OCI-LY7 (cell line): ENCODE measurements around the gene BDH1. TPM values are rescaled to one million over a fixed set of nuclear protein-coding genes. Genes with fewer than 3 reads are reported as not detected.

ENCODE experiments used
- BruUV-seq: library from RNA; stranded (reverse); fragments of 400-500 nt; replicated peaks from 2 replicates; lab custom pipeline; 2021; lab: Mats Ljungman, UMichigan
- CTCF ChIA-PET: fragments of 300-600 bp; sonication (Branson Sonifier 250); formaldehyde crosslinking; loops from one replicate; lab custom pipeline; 2022; ENCODE audit warnings: antibody characterized with exemption; ENCODE audit not compliant: unreplicated experiment; lab: Charles Lee
- POLR2A ChIA-PET: fragments of 300-600 bp; sonication (Branson Sonifier 250); formaldehyde crosslinking; loops from one replicate; lab custom pipeline; 2022; ENCODE audit warnings: antibody characterized with exemption; lab: Charles Lee
- DNase-seq: peaks from one replicate; pipeline ENCODE4 v3.0.0-alpha.2; 2015; ENCODE audit warnings: low spot score
- H2AFZ ChIP-seq: fragments of 200-600 bp; sonication (generic), shearing (Covaris generic); 2 replicates; pipeline ENCODE4 v1.6.1; 2014; ENCODE audit warnings: mild to moderate bottlenecking, antibody characterized with exemption, low read length, moderate library complexity
- H3K27ac ChIP-seq: fragments of 200-600 bp; sonication (generic); 2 replicates; pipeline ENCODE4 v1.5.1; 2014; ENCODE audit warnings: mixed run types, low read depth, mild to moderate bottlenecking, moderate library complexity, low read length, inconsistent platforms; ENCODE audit not compliant: poor library complexity, severe bottlenecking
- H3K36me3 ChIP-seq: fragments of 200-600 bp; sonication (generic); 2 replicates; pipeline ENCODE4 v1.6.1; 2014; ENCODE audit warnings: mild to moderate bottlenecking, antibody characterized with exemption, low read length, moderate library complexity, mixed read lengths; ENCODE audit not compliant: insufficient read depth
- H3K4me1 ChIP-seq: fragments of 200-600 bp; sonication (generic); 2 replicates; pipeline ENCODE4 v1.5.1; 2014; ENCODE audit warnings: mild to moderate bottlenecking, low read length; ENCODE audit not compliant: insufficient read depth, poor library complexity, severe bottlenecking
- H3K4me2 ChIP-seq: fragments of 200-600 bp; sonication (generic); 2 replicates; pipeline ENCODE4 v1.6.1; 2014; ENCODE audit warnings: mild to moderate bottlenecking, low read length
- H3K4me3 ChIP-seq: fragments of 200-600 bp; sonication (generic); 2 replicates; pipeline ENCODE4 v1.5.1; 2014; ENCODE audit warnings: mild to moderate bottlenecking, low read depth, low read length; ENCODE audit not compliant: poor library complexity, severe bottlenecking
- H3K79me2 ChIP-seq: fragments of 200-600 bp; sonication (generic); 2 replicates; pipeline ENCODE4 v1.6.1; 2016; ENCODE audit warnings: low read depth, mild to moderate bottlenecking, low read length, moderate library complexity, mixed read lengths; ENCODE audit not compliant: insufficient read depth
- H3K9me2 ChIP-seq: fragments of 200-600 bp; sonication (generic); 2 replicates; pipeline ENCODE4 v1.6.1; 2016; ENCODE audit warnings: mild to moderate bottlenecking, low read length, mixed read lengths; ENCODE audit not compliant: insufficient read depth
- H3K9me3 ChIP-seq: fragments of 200-600 bp; sonication (generic); 2 replicates; pipeline ENCODE4 v1.6.1; 2014; ENCODE audit warnings: mild to moderate bottlenecking, mixed run types, low read length, mixed read lengths
- H4K20me1 ChIP-seq: fragments of 200-600 bp; sonication (generic); 2 replicates; pipeline ENCODE4 v1.6.1; 2014; ENCODE audit warnings: mild to moderate bottlenecking, antibody characterized with exemption, low read length, moderate library complexity, mixed read lengths; ENCODE audit not compliant: insufficient read depth
- EZH2phosphoT487 ChIP-seq: fragments of 200-600 bp; sonication (generic); IDR thresholded peaks from 2 replicates; pipeline ENCODE4 v1.6.1; 2018; ENCODE audit warnings: low read depth, borderline replicate concordance, mild to moderate bottlenecking, mixed run types, antibody characterized with exemption, low read length, moderate library complexity, mixed read lengths
- intact Hi-C: fragments of 100-400 bp; cut with micrococcal nuclease; formaldehyde crosslinking; loops from one replicate; pipeline ENCODE4 v1.10.0; 2022; ENCODE audit not compliant: unreplicated experiment
- total RNA-seq, 2 experiments: library from RNA; depleted of rRNA in 1 of 2; stranded (reverse); fragments of >200 nt in 1 of 2; shearing (Covaris generic) in 1 of 2; gene quantifications; 2 replicates each; pipeline ENCODE4 v1.2.3, GENCODE V29; 2014 to 2022
- TF ChIP-seq, protein P1 (sequence below): fragments of 200-600 bp; sonication (generic); conservative IDR thresholded peaks from 2 replicates; pipeline ENCODE4 v1.5.1; 2014; ENCODE audit warnings: mild to moderate bottlenecking, antibody characterized with exemption, low read length, moderate library complexity, mixed read lengths

BDH1 gene
- total RNA-seq, 2 experiments from 2014 or later = 14.1 to 14.5 TPM

DNA sequence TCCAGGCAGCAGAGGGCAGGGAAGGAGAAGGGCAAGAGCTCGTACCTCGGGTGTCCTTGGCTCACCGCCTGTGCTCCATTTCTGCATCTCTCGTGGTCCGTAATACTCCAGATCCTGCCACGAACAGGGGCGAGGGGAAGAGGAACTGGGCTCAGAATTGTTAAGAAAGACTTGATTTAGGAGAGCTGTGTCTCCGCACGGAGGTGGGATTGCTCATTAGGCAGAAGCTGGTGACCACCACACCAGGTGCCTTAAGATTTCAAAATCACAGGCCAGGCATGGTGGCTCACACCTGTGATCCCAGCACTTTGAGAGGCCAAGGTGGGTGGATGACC is 37.2 kb upstream of the BDH1 start:
- Histone ChIP-seq H2AFZ (no peak overlapping the region), H3K79me2 (no peaks in the 10 kb centered on the region), H3K9me3 (no peaks in the 10 kb centered on the region), H3K27ac (no peak overlapping the region), H3K36me3 (no peaks in the 10 kb centered on the region), H3K4me2 (no peak overlapping the region), H4K20me1 (no peaks in the 10 kb centered on the region), H3K9me2 (no peaks in the 10 kb centered on the region), H3K4me1 (no peaks in the 10 kb centered on the region), H3K4me3 (no peak overlapping the region)
- POLR2A ChIA-PET = interaction anchor here (0.9 kb wide), 1 partner anchor 358 kb away, joined by 4 read pairs; no protein-coding TSS in a partner anchor
- BruUV-seq = no TSS peak
- TF ChIP-seq EZH2phosphoT487 = no peak
- TF ChIP-seq, protein P1, sequence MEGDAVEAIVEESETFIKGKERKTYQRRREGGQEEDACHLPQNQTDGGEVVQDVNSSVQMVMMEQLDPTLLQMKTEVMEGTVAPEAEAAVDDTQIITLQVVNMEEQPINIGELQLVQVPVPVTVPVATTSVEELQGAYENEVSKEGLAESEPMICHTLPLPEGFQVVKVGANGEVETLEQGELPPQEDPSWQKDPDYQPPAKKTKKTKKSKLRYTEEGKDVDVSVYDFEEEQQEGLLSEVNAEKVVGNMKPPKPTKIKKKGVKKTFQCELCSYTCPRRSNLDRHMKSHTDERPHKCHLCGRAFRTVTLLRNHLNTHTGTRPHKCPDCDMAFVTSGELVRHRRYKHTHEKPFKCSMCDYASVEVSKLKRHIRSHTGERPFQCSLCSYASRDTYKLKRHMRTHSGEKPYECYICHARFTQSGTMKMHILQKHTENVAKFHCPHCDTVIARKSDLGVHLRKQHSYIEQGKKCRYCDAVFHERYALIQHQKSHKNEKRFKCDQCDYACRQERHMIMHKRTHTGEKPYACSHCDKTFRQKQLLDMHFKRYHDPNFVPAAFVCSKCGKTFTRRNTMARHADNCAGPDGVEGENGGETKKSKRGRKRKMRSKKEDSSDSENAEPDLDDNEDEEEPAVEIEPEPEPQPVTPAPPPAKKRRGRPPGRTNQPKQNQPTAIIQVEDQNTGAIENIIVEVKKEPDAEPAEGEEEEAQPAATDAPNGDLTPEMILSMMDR = no peak
- intact Hi-C loops = no loop called here
- CTCF ChIA-PET = no interaction called here
- no peak for DNase-seq

- BruUV-seq = no TSS peak
- no peaks in the 10 kb centered on the region for H3K36me3 ChIP-seq
- H3K4me2 ChIP-seq = no peak overlapping the region
- H2AFZ ChIP-seq = no peak overlapping the region
- H3K79me2 ChIP-seq = no peaks in the 10 kb centered on the region
- no peak for DNase-seq
- no peaks in the 10 kb centered on the region for H3K9me2 ChIP-seq
- H4K20me1 ChIP-seq = no peaks in the 10 kb centered on the region
- no peaks in the 10 kb centered on the region for H3K9me3 ChIP-seq
- intact Hi-C loops = no loop called here
- POLR2A ChIA-PET = interaction anchor here (0.9 kb wide), 1 partner anchor 358 kb away, joined by 4 read pairs; no protein-coding TSS in a partner anchor
- no peak overlapping the region for H3K27ac ChIP-seq
- TF ChIP-seq EZH2phosphoT487 = no peak
- TF ChIP-seq, protein P1 = no peak
- no peak overlapping the region for H3K4me3 ChIP-seq
- H3K4me1 ChIP-seq = no peaks in the 10 kb centered on the region
- CTCF ChIA-PET = no interaction called here
Measured at GRCh38 chr3:197592361-197593045, 36.7 kb upstream of the BDH1 start.

DNA sequence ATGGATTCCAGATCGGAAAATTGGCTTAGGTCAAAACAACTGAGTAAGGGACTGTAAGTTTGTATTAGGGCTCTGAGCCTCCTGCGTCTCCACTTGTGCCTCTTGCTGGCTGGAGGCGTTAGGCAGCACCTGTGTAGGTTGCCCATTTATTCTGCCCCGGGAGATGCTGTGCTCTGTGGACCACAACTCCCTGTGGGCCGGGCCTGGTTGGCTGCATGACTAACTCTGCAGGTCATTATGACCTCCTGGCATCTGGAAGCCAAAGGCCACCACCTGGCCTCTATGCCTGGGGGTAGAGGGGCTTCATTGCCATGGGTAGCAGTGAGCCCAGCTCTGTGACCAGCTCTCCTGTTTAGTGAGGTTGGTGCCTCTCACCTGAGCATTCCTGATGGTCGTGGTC is 36.0 kb upstream of the BDH1 start:
- Histone ChIP-seq H3K79me2 (no peaks in the 10 kb centered on the region), H3K27ac (no peak overlapping the region), H2AFZ (no peak overlapping the region), H3K4me1 (no peaks in the 10 kb centered on the region), H3K4me2 (no peak overlapping the region), H4K20me1 (no peaks in the 10 kb centered on the region), H3K4me3 (no peak overlapping the region), H3K9me2 (no peaks in the 10 kb centered on the region), H3K36me3 (no peaks in the 10 kb centered on the region), H3K9me3 (no peaks in the 10 kb centered on the region)
- DNase-seq = peak; percentile 6
- intact Hi-C loops = no loop called here
- CTCF ChIA-PET = no interaction called here
- POLR2A ChIA-PET = no interaction called here
- TF ChIP-seq, protein P1 = no peak
- no peak for TF ChIP-seq EZH2phosphoT487
- BruUV-seq = no TSS peak
